Measurements from ENCODE around the gene CA5A. TPM values are rescaled to one million over a fixed set of nuclear protein-coding genes. Genes with fewer than 3 reads are reported as not detected.
"Not testable (repeated sequence)": the region's sequence is repeated elsewhere in the genome, so short reads cannot be mapped to it uniquely, and the experiment has no call there.

Gene CA5A
- total and polyA plus RNA-seq, 2 of the 13 experiments (the other 11 are each of a cell fraction or from before 2014, with no cell fraction given) = 66.8 to 106 TPM

DNA sequence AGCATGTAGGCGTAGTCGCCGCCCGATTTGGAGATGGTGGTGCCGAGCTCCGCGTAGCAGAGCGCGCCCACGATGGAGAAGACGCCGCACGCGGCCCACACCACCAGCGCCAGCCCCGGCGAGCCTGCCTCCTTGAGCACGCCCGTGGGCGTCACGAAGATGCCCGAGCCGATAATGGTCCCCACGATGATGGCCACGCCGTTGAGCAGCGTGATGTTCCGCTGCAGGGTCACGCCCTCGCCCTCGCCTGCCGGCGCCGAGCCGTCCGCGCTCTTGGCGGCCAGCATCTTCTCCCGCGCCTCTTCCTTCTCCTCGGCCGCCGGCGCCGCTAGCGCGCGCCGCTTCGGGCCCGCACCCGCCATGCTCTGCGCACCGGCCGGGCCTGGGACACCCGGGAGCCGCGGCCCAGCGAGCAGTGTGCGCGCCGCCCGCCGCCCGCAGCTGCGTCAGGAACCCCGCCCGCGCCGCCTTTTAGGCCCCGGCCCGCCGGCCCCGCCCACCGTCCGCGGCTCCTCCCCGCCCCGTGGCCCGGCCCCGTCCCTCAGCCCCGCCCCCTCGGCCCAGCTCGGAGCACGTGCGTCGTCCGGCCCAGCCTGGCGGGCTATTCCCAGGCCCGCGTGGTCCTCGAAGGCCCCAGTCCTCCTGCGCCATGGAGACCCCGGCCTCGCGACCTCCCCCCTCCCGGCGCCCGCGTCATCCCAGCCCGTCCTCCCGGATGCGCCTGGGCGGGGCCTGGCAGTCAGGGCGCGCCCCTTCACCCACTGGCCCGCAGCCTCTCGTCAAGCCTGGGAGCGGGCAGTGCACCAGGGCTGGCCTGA is 67.1 kb downstream of the CA5A start, which contains the start of gene SLC7A5 (continued):
- 0 out of 2 replicates have a peak, but pooled peaks have one; percentile 53 for TF ChIP-seq ZNF34 (CRISPR knock-in tag; IDR thresholded peaks at IDR 0.05; ENCODE audit: borderline replicate concordance)
- TF ChIP-seq POGZ (CRISPR knock-in tag; IDR thresholded peaks at IDR 0.05) = peak; percentile 39
- TF ChIP-seq NRL (CRISPR knock-in tag; IDR thresholded peaks at IDR 0.05; ENCODE audit: borderline replicate concordance) = peak; percentile 87; the same call in 1 of the 2 replicates
- TF ChIP-seq ZBTB7B (CRISPR knock-in tag; IDR thresholded peaks at IDR 0.05) = peak; percentile 25; the same call in 1 of the 2 replicates
- TF ChIP-seq ZNF451 (CRISPR knock-in tag; IDR thresholded peaks at IDR 0.05) = peak; percentile 87
- peak; percentile 86 for TF ChIP-seq SP4 (CRISPR knock-in tag; IDR thresholded peaks at IDR 0.05)
- TF ChIP-seq MXI1 (IDR thresholded peaks at IDR 0.05; ENCODE audit: borderline replicate concordance, low read depth, low read length) = peak; percentile 79; the same call in 1 of the 3 replicates
- TF ChIP-seq, protein P1, sequence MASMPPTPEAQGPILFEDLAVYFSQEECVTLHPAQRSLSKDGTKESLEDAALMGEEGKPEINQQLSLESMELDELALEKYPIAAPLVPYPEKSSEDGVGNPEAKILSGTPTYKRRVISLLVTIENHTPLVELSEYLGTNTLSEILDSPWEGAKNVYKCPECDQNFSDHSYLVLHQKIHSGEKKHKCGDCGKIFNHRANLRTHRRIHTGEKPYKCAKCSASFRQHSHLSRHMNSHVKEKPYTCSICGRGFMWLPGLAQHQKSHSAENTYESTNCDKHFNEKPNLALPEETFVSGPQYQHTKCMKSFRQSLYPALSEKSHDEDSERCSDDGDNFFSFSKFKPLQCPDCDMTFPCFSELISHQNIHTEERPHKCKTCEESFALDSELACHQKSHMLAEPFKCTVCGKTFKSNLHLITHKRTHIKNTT (CRISPR knock-in tag; IDR thresholded peaks at IDR 0.05) = 0 out of 2 replicates have a peak, but pooled peaks have one; percentile 51
- TF ChIP-seq, protein P2, sequence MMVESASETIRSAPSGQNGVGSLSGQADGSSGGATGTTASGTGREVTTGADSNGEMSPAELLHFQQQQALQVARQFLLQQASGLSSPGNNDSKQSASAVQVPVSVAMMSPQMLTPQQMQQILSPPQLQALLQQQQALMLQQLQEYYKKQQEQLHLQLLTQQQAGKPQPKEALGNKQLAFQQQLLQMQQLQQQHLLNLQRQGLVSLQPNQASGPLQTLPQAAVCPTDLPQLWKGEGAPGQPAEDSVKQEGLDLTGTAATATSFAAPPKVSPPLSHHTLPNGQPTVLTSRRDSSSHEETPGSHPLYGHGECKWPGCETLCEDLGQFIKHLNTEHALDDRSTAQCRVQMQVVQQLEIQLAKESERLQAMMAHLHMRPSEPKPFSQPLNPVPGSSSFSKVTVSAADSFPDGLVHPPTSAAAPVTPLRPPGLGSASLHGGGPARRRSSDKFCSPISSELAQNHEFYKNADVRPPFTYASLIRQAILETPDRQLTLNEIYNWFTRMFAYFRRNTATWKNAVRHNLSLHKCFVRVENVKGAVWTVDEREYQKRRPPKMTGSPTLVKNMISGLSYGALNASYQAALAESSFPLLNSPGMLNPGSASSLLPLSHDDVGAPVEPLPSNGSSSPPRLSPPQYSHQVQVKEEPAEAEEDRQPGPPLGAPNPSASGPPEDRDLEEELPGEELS (CRISPR knock-in tag; IDR thresholded peaks at IDR 0.05) = peak; percentile 33; the same call in 1 of the 2 replicates
- TF ChIP-seq, protein P3, sequence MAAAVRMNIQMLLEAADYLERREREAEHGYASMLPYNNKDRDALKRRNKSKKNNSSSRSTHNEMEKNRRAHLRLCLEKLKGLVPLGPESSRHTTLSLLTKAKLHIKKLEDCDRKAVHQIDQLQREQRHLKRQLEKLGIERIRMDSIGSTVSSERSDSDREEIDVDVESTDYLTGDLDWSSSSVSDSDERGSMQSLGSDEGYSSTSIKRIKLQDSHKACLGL (CRISPR knock-in tag; IDR thresholded peaks at IDR 0.05) = peak; percentile 88; the same call in 1 of the 2 replicates
- peak; percentile 79 for TF ChIP-seq WIZ (CRISPR knock-in tag; IDR thresholded peaks at IDR 0.05)
- TF ChIP-seq PPARG (CRISPR knock-in tag; conservative IDR thresholded peaks at IDR 0.05) = peak; percentile 19; the same call in 1 of the 2 replicates
- TF ChIP-seq ZNF337 (CRISPR knock-in tag; IDR thresholded peaks at IDR 0.05; ENCODE audit: borderline replicate concordance, low read depth) = 0 out of 2 replicates have a peak, but pooled peaks have one; percentile 22
- TF ChIP-seq RARA (CRISPR knock-in tag; IDR thresholded peaks at IDR 0.05) = peak; percentile 63
- TF ChIP-seq, protein P4, sequence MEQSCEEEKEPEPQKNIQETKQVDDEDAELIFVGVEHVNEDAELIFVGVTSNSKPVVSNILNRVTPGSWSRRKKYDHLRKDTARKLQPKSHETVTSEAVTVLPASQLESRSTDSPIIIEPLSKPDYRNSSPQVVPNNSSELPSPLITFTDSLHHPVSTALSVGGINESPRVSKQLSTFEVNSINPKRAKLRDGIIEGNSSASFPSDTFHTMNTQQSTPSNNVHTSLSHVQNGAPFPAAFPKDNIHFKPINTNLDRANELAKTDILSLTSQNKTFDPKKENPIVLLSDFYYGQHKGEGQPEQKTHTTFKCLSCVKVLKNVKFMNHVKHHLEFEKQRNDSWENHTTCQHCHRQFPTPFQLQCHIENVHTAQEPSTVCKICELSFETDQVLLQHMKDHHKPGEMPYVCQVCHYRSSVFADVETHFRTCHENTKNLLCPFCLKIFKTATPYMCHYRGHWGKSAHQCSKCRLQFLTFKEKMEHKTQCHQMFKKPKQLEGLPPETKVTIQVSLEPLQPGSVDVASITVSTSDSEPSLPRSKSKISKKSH (CRISPR knock-in tag; IDR thresholded peaks at IDR 0.05; ENCODE audit: borderline replicate concordance) = peak; percentile 79
- peak; percentile 81; the same call in 1 of the 2 replicates for TF ChIP-seq JUNB (CRISPR knock-in tag; IDR thresholded peaks at IDR 0.05; ENCODE audit: borderline replicate concordance)
- TF ChIP-seq KMT2A (CRISPR knock-in tag; IDR thresholded peaks at IDR 0.05) = peak; percentile 47; the same call in 1 of the 2 replicates
- peak; percentile 94 for TF ChIP-seq ZNF253 (CRISPR knock-in tag; IDR thresholded peaks at IDR 0.05; ENCODE audit: borderline replicate concordance)
- peak; percentile 68; the same call in 1 of the 2 replicates for TF ChIP-seq ZNF124 (CRISPR knock-in tag; IDR thresholded peaks at IDR 0.05)
- TF ChIP-seq ZNF777 (CRISPR knock-in tag; IDR thresholded peaks at IDR 0.05) = peak; percentile 52
- not testable (repeated sequence) for TF ChIP-seq SOX6 (IDR thresholded peaks at IDR 0.05)
- 0 out of 2 replicates have a peak, but pooled peaks have one; percentile 18 for TF ChIP-seq SOX6 (CRISPR knock-in tag; IDR thresholded peaks at IDR 0.05)
- peak; percentile 61; the same call in 1 of the 2 replicates for TF ChIP-seq ZNF83 (CRISPR knock-in tag; IDR thresholded peaks at IDR 0.05; ENCODE audit: borderline replicate concordance)
- TF ChIP-seq THAP11 (CRISPR knock-in tag; IDR thresholded peaks at IDR 0.05) = peak; percentile 72
- peak; percentile 72; the same call in 1 of the 2 replicates for TF ChIP-seq ZFP37 (CRISPR knock-in tag; IDR thresholded peaks at IDR 0.05; ENCODE audit: borderline replicate concordance)
